ENCODE results near the gene CHRM5.

CHRM5 gene

DNA sequence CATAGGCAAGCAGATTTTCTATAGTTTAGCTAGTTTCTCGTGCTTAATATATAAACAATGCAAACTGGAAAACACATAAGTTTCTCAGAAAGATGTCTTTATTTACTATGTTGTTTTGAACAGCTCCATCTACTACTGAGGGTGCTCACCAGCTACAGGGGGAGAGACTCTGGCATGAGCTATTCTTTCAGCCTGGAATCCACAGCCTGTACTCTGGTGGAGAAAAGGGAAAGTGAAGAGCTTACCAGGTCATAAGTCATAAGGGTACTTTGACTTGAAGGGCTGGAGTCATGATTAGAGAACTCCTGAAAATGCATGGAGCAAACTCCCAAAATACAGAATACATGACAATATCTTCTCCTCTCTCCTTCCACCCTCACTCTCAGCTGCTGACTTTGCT is 75.1 kb downstream of the CHRM5 start:
- Histone ChIP-seq H3K4me3 (ENCODE audit: low read depth, low read length) (no peak overlapping the region), H3K9me3 (ENCODE audit: control insufficient read depth, low read length) (no peaks in the 10 kb centered on the region), H3K27ac (no peak overlapping the region), H3K79me2 (no peaks in the 10 kb centered on the region), H3K4me2 (ENCODE audit: low read length) (no peak overlapping the region), H3K27me3 (ENCODE audit: control insufficient read depth, insufficient read depth, low read length) (no peaks in the 10 kb centered on the region), H2AFZ (no peak overlapping the region), H3K4me1 (no peaks in the 10 kb centered on the region), H3K9ac (no peak overlapping the region), H3K36me3 (ENCODE audit: control insufficient read depth, insufficient read depth, low read length) (no peaks in the 10 kb centered on the region)
- TF ChIP-seq, protein P1, sequence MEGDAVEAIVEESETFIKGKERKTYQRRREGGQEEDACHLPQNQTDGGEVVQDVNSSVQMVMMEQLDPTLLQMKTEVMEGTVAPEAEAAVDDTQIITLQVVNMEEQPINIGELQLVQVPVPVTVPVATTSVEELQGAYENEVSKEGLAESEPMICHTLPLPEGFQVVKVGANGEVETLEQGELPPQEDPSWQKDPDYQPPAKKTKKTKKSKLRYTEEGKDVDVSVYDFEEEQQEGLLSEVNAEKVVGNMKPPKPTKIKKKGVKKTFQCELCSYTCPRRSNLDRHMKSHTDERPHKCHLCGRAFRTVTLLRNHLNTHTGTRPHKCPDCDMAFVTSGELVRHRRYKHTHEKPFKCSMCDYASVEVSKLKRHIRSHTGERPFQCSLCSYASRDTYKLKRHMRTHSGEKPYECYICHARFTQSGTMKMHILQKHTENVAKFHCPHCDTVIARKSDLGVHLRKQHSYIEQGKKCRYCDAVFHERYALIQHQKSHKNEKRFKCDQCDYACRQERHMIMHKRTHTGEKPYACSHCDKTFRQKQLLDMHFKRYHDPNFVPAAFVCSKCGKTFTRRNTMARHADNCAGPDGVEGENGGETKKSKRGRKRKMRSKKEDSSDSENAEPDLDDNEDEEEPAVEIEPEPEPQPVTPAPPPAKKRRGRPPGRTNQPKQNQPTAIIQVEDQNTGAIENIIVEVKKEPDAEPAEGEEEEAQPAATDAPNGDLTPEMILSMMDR (IDR thresholded peaks at IDR 0.05): no peak

DNA sequence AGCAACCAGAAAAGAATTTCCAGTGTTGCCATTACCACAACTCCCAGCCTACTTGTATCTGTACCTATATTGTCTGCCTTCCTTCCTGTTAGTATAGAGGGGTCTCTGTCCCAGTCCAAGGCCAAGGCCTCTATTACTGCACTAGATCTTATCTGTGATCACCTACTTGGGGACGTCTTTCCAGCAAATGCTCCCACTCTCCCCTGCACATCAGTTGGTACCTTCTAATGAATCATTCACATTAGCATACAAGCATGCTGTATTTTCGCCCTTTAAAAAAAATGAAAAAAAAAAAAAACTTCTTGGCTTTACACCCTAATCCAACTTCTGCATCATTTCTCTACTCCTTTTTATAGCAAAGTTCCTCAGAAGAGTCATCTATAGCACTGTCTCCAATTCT is 75.5 kb downstream of the CHRM5 start:
- Histone ChIP-seq H3K9me3 (ENCODE audit: control insufficient read depth, low read length) (no peaks in the 10 kb centered on the region), H3K27me3 (ENCODE audit: control insufficient read depth, insufficient read depth, low read length) (no peaks in the 10 kb centered on the region), H3K4me1 (no peaks in the 10 kb centered on the region), H3K4me2 (ENCODE audit: low read length) (no peak overlapping the region), H3K4me3 (ENCODE audit: low read depth, low read length) (no peak overlapping the region), H3K9ac (no peak overlapping the region), H2AFZ (no peak overlapping the region), H3K36me3 (ENCODE audit: control insufficient read depth, insufficient read depth, low read length) (no peaks in the 10 kb centered on the region), H3K79me2 (no peaks in the 10 kb centered on the region), H3K27ac (no peak overlapping the region)
- TF ChIP-seq, protein P1 (IDR thresholded peaks at IDR 0.05): no peak

DNA sequence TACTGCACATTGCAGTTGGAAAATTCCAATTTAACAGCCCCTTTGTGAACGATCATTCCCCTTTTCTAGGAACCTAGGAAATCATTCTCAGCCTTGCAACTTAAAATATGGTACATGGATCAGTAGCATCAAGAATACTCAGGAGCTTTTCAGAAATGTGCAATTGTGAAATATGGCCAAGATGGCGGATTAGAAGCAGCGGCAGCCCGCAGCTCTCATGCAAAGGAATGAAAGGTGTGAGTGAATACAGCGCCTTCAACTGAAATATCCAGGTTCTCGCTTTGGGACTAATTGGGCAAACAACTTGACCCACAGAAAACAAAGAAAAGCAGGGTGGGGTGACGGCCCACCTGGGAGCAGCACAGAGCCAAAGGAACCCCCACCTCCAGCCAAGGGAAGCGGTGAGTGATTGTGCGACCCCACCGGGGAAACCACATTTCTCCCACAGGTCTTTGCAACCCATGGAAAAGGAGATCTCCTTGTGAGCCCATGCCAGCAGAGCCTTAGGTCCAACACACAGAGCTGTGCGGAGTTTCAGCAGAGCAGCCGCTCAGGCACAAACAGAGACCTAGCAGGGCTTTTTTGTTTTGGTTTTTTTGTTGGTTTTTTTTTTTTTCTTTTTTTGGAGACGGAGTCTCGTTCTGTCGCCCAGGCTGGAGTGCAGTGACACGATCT is 78.3 kb downstream of the CHRM5 start:
- Histone ChIP-seq H3K4me1 (no peaks in the 10 kb centered on the region), H3K27ac (no peak overlapping the region), H3K9me3 (ENCODE audit: control insufficient read depth, low read length) (no peaks in the 10 kb centered on the region), H3K4me3 (ENCODE audit: low read depth, low read length) (no peak overlapping the region), H3K4me2 (ENCODE audit: low read length) (no peak overlapping the region), H3K79me2 (no peaks in the 10 kb centered on the region), H3K9ac (no peak overlapping the region), H2AFZ (no peak overlapping the region), H3K27me3 (ENCODE audit: control insufficient read depth, insufficient read depth, low read length) (no peaks in the 10 kb centered on the region), H3K36me3 (ENCODE audit: control insufficient read depth, insufficient read depth, low read length) (no peaks in the 10 kb centered on the region)
- TF ChIP-seq, protein P1 (IDR thresholded peaks at IDR 0.05): no peak

DNA sequence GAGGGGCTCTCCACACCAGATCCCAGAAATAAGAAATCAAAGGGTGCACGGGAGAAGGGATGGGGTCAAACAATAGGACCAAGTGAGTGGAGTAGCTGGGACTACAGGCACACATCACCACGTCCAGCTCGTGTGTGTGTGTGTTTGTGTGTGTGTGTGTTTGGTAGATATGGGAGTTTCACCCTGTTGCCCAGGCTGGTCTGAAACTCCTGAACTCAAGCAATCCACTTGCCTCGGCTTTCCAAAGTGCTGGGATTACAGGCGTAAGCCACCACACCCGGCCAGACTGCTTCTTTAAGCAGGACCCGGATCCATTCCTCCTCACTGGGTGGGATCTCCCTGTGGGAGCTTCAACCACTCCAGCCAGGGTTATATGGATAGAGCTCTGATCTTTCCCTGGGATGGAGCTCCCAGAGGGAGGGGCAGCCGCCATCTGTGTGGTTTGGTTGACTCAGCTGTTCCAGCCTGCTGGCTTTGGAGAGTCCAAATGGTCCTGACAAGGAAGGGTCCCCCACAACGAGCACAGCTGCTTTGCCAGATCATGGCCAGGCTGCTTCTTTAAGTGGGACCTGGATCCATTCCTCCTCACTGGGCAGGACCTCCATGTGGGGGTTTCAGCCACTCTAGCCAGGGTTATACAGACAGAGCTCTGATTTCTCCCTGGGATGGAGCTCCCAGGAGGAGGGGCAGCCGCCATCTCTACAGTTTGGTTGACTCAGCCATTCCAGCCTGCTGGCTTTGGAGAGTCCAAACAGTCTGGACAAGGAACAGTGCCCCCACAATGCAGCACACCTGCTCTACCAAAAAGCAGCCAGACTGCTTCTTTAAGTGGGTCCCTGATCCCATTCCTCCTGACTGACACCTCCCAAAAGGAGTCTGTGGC is 79.8 kb downstream of the CHRM5 start:
- Histone ChIP-seq H3K9ac (no peak overlapping the region), H3K9me3 (ENCODE audit: control insufficient read depth, low read length) (no peaks in the 10 kb centered on the region), H3K27me3 (ENCODE audit: control insufficient read depth, insufficient read depth, low read length) (no peaks in the 10 kb centered on the region), H3K36me3 (ENCODE audit: control insufficient read depth, insufficient read depth, low read length) (no peaks in the 10 kb centered on the region), H3K79me2 (no peaks in the 10 kb centered on the region), H3K4me1 (no peaks in the 10 kb centered on the region), H3K4me3 (ENCODE audit: low read depth, low read length) (no peak overlapping the region), H2AFZ (no peak overlapping the region), H3K4me2 (ENCODE audit: low read length) (no peak overlapping the region), H3K27ac (no peak overlapping the region)
- TF ChIP-seq, protein P1 (IDR thresholded peaks at IDR 0.05): no peak

All from parathyroid adenoma (tissue), 2 donors.